Naive thymus-derived CD4-positive, alpha-beta T cell (primary cell): ENCODE measurements around the gene APOD. TPM values are rescaled to one million over a fixed set of nuclear protein-coding genes. Genes with fewer than 3 reads are reported as not detected.
A peak's percentile ranks its signal among the peaks of the same experiment; 100 is the strongest.

Source experiments
- ATAC-seq: fragments of 150-1000 bp; cut with Tn5 transposase; 2 replicates; pipeline ENCODE4 v1.10.0; 2021; ENCODE audit warnings: mild to moderate bottlenecking, moderate library complexity
- CTCF ChIA-PET: fragments of 350-600 bp; sonication (Branson Sonifier 250); formaldehyde crosslinking; loops from one replicate; lab custom pipeline; 2021; ENCODE audit warnings: antibody characterized with exemption; lab: Charles Lee
- POLR2A ChIA-PET: fragments of 350-600 bp; sonication (Branson Sonifier 250); formaldehyde crosslinking; loops from one replicate; lab custom pipeline; 2021; ENCODE audit warnings: antibody characterized with exemption, inconsistent platforms; lab: Charles Lee
- DNase-seq, 9 donors: peaks; one replicate each; pipeline versions ENCODE4 v3.0.0 to v3.0.0-alpha.2; 2020 to 2022; ENCODE audit warnings: mixed read lengths in 1 of 9
- H3K27ac ChIP-seq: one replicate; pipeline ENCODE4 v1.7.0; 2013; ENCODE audit warnings: mild to moderate bottlenecking, low read depth, low read length, moderate library complexity
- H3K27me3 ChIP-seq, 2 donors: one replicate each; pipeline ENCODE4 v1.7.0; 2013; ENCODE audit warnings: low read length in 2 of 2, mild to moderate bottlenecking in 2 of 2, moderate library complexity in 2 of 2; ENCODE audit not compliant: control insufficient read depth in 2 of 2, insufficient read depth in 2 of 2
- H3K36me3 ChIP-seq, 3 experiments: 1 replicate in 2 of 3; 2 replicates in 1 of 3; pipeline ENCODE4 v1.7.0; 2013; ENCODE audit warnings: low read length in 3 of 3, mild to moderate bottlenecking in 3 of 3, moderate library complexity in 1 of 3; ENCODE audit not compliant: insufficient read depth in 3 of 3, control insufficient read depth in 2 of 3
- H3K4me1 ChIP-seq, 2 donors: one replicate each; pipeline ENCODE4 v1.7.0; 2013; ENCODE audit warnings: low read length in 2 of 2, mild to moderate bottlenecking in 2 of 2, moderate library complexity in 1 of 2; ENCODE audit not compliant: control insufficient read depth in 2 of 2, insufficient read depth in 2 of 2
- H3K4me3 ChIP-seq: 2 replicates; pipeline ENCODE4 v1.7.0; 2013; ENCODE audit warnings: mild to moderate bottlenecking, low read length
- H3K9me3 ChIP-seq, 3 experiments: 1 replicate in 2 of 3; 2 replicates in 1 of 3; pipeline ENCODE4 v1.7.0; 2013; ENCODE audit warnings: low read length in 3 of 3; ENCODE audit not compliant: control insufficient read depth in 2 of 3
- H3K27ac Mint-ChIP-seq, 9 donors: one replicate each; pipeline ENCODE4 v1.8.0; 2020 to 2022; ENCODE audit warnings: mixed read lengths in 9 of 9, mild to moderate bottlenecking in 8 of 9, moderate library complexity in 5 of 9, inconsistent platforms in 2 of 9
- H3K27me3 Mint-ChIP-seq, 5 donors: one replicate each; pipeline ENCODE4 v1.8.0; 2021 to 2022; ENCODE audit warnings: mixed read lengths in 5 of 5, mild to moderate bottlenecking in 1 of 5
- H3K36me3 Mint-ChIP-seq, 5 donors: one replicate each; pipeline ENCODE4 v1.8.0; 2020 to 2022; ENCODE audit warnings: mixed read lengths in 5 of 5, mild to moderate bottlenecking in 3 of 5, inconsistent platforms in 1 of 5
- H3K4me1 Mint-ChIP-seq, 7 donors: one replicate each; pipeline ENCODE4 v1.8.0; 2020 to 2022; ENCODE audit warnings: mixed read lengths in 7 of 7, mild to moderate bottlenecking in 3 of 7, inconsistent platforms in 1 of 7
- H3K4me3 Mint-ChIP-seq, 10 donors: one replicate each; pipeline ENCODE4 v1.8.0; 2020 to 2022; ENCODE audit warnings: mild to moderate bottlenecking in 10 of 10, mixed read lengths in 10 of 10, moderate library complexity in 6 of 10, inconsistent platforms in 2 of 10
- H3K9me3 Mint-ChIP-seq, 11 donors: one replicate each; pipeline ENCODE4 v1.8.0; 2020 to 2022; ENCODE audit warnings: mixed read lengths in 11 of 11, mild to moderate bottlenecking in 4 of 11, inconsistent platforms in 1 of 11, moderate library complexity in 1 of 11
- intact Hi-C, 2 donors: fragments of 100-400 bp; cut with micrococcal nuclease; formaldehyde crosslinking; loops; one replicate each; pipeline ENCODE4 v1.15.1; 2023
- polyA plus RNA-seq, 2 donors: library from polyadenylated mRNA; unstranded; fragments of 300-500 nt; fragmentation: Illumina TruSeq; gene quantifications; one replicate each; pipeline ENCODE4 v1.2.3, GENCODE V29; 2021
- total RNA-seq, 6 experiments: library from RNA in 5 of 6; stranded (reverse) in 5 of 6; gene quantifications; 1 replicate in 5 of 6; 2 replicates in 1 of 6; pipeline ENCODE4 v1.2.3 and lab custom pipeline; 2021 to 2026

The APOD gene
- total and polyA plus RNA-seq, 7 experiments from 2014 or later, result 0.56 TPM; not detected in 6

DNA sequence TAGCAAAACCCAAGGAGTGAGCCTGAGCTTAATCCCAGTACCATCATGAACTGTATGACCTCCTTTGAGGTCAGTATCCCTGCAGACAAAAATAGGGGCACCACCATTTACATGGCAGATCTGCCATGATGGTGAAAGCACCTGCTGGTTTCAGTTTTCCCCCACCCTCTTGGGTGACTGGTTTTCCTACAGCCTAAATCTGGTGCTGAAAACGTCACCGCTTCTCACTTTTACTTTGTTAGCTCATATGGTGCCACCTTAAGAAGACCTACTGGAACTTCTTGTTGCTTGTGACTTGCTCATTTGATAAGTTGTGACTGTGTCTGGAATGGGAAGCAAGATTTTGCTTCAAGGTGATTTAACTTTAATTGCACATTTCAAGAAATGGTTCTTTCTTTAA is 45.7 kb downstream of the APOD start:
- peak overlapping the region; percentile 63 for H3K4me3 ChIP-seq
- no peaks in the 10 kb centered on the region for H3K9me3 ChIP-seq
- ChIA-PET POLR2A (interaction anchor here (0.7 to 10.9 kb wide), 7 partner anchors 11 to 268 kb away, joined by 3 to 224 read pairs (median 4); no protein-coding TSS in a partner anchor), CTCF (interaction anchor here (1.0 to 2.4 kb wide), 4 partner anchors 12 to 266 kb away, joined by 3 to 11 read pairs (median 4); partner anchors contain the start of gene XXYLT1)
- peak; percentile 61 for ATAC-seq
- H3K4me1 Mint-ChIP-seq, result peaks cover 50 to 81% (median 70%) of the 10 kb centered on the region in 7 donors
- H3K9me3 Mint-ChIP-seq, result no peaks in the 10 kb centered on the region
- H3K27ac Mint-ChIP-seq, result peak overlapping the region in 8 of 9 donors; percentile 24 to 99 (median 80)
- peak overlapping the region; percentile 98 for H3K27ac ChIP-seq
- peak overlapping the region; percentile 52 to 98 (median 92) for H3K4me3 Mint-ChIP-seq
- peak in 5 of 9 donors; percentile 33 to 78 (median 49) for DNase-seq
- H3K4me1 ChIP-seq, result peaks cover 36 to 65% of the 10 kb centered on the region in 2 donors
- H3K27me3 ChIP-seq, result no peaks in the 10 kb centered on the region
- H3K27me3 Mint-ChIP-seq, result no peaks in the 10 kb centered on the region
- intact Hi-C loops, result loop anchor here (1.0 to 10.0 kb wide), 4 partner anchors 9 to 1143 kb away; partner anchors contain the start of gene GP5 (in 1 of the 2)
- H3K36me3 ChIP-seq, result peaks cover 0 to 12% (median 6%) of the 10 kb centered on the region in 3 experiments
- H3K36me3 Mint-ChIP-seq, result peaks cover 0 to 34% (median 29%) of the 10 kb centered on the region in 5 donors

DNA sequence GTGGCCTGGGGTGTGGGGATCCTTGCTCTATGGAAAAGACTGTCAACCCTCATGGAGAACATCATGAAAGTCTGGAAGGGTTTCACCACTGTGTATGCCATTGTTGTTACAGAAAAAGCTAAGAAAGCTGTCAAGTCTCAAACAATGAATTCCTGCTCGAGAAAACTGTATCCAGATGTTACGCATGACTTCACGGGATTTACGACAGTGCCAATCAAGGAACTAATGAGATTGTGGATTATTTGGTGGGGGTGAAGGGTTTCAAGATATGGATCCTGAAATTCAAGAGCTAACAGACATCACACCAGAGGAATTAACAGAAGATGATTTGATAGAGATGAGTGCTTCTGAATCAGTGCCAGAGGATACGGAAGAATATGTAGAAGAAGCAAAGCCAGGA is 48.4 kb downstream of the APOD start:
- Histone ChIP-seq H3K27me3 (no peaks in the 10 kb centered on the region), H3K9me3 (no peaks in the 10 kb centered on the region), H3K4me1 (peaks cover 55 to 69% of the 10 kb centered on the region in 2 donors), H3K4me3 (no peak overlapping the region), H3K36me3 (peaks cover 0 to 6% (median 4%) of the 10 kb centered on the region in 3 experiments), H3K27ac (no peak overlapping the region)
- Mint-ChIP-seq H3K4me3 (peak overlapping the region in 9 of 10 donors; percentile 55 to 98 (median 74)), H3K4me1 (peaks cover 59 to 99% (median 91%) of the 10 kb centered on the region in 7 donors), H3K36me3 (peaks cover 0 to 28% (median 27%) of the 10 kb centered on the region in 5 donors), H3K27ac (peak overlapping the region in 8 of 9 donors; percentile 13 to 91 (median 70)), H3K9me3 (no peaks in the 10 kb centered on the region), H3K27me3 (no peaks in the 10 kb centered on the region)
- CTCF ChIA-PET, result interaction anchor here (0.7 to 1.1 kb wide), 2 partner anchors 17 to 264 kb away, joined by 3 read pairs; partner anchors contain the start of gene XXYLT1
- no peak for ATAC-seq
- intact Hi-C loops, result loop anchor here in 1 of 2 donors (1.0 to 10.0 kb wide), 2 partner anchors 8 to 1140 kb away; partner anchors contain the start of gene GP5
- POLR2A ChIA-PET, result interaction anchor here (1.0 to 4.0 kb wide), 3 partner anchors 9 to 276 kb away, joined by 3 to 15 read pairs (median 3); no protein-coding TSS in a partner anchor
- DNase-seq, result no peak

DNA sequence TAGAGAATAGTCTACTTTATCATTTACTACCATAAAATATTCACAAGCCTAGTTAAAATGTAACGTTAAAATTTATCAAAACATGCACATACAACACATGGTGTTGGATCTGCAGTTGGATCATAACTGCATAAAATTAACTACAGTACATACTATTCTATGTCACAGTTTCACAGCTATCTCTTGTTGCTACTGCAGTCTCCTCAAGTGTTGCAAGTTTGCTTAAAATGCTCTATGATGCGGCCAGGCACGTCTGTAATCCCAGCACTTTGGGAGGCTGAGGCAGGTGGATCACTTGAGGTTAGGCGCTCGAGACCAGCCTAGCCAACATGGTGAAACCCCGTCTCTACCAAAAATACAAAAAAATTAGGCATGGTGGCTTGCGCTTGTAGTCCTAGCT is 50.9 kb downstream of the APOD start:
- no peaks in the 10 kb centered on the region for H3K27me3 Mint-ChIP-seq
- peak overlapping the region in 9 of 10 donors; percentile 10 to 98 (median 68) for H3K4me3 Mint-ChIP-seq
- H3K27ac ChIP-seq, result peak overlapping the region; percentile 56
- peaks cover 44 to 98% (median 90%) of the 10 kb centered on the region in 7 donors for H3K4me1 Mint-ChIP-seq
- H3K4me1 ChIP-seq, result peaks cover 53 to 60% of the 10 kb centered on the region in 2 donors
- H3K4me3 ChIP-seq, result no peak overlapping the region
- peak overlapping the region in 8 of 9 donors; percentile 21 to 91 (median 62) for H3K27ac Mint-ChIP-seq
- no peaks in the 10 kb centered on the region for H3K9me3 ChIP-seq
- DNase-seq (no peak), ATAC-seq (no peak)
- ChIA-PET CTCF (interaction anchor here (0.8 to 2.0 kb wide), 4 partner anchors 11 to 326 kb away, joined by 3 to 8 read pairs (median 3); partner anchors contain the start of gene XXYLT1), POLR2A (interaction anchor here (1.3 to 4.0 kb wide), 3 partner anchors 10 to 18 kb away, joined by 3 to 21 read pairs (median 15); partner anchors contain the start of gene PPP1R2)
- H3K27me3 ChIP-seq, result no peaks in the 10 kb centered on the region
- H3K9me3 Mint-ChIP-seq, result no peaks in the 10 kb centered on the region
- intact Hi-C loops, result loop anchor here in 1 of 2 donors (1.0 to 10.0 kb wide), 3 partner anchors 7 to 1138 kb away; partner anchors contain the start of gene GP5
- peaks cover 4 to 29% (median 21%) of the 10 kb centered on the region in 5 donors for H3K36me3 Mint-ChIP-seq
- peaks cover 0 to 8% (median 5%) of the 10 kb centered on the region in 3 experiments for H3K36me3 ChIP-seq

DNA sequence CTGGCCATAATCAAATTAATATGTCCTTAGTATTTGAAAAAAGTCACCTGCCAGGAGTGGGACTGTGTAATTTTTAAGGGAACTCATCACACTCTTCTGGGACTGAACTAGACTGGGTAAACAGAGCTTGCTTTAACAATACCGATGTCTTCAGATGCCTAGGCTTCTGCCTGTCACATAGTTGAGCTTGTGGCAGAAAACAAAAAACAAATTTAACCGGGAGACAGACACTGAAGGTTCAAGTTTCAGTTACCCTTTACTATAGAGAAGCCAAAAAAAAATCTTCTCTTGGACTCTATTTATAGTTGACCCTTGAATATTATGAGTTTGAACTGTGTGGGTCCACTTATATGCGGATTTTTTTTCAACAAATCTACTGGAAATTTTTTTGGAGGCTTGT is 51.4 kb downstream of the APOD start:
- Mint-ChIP-seq H3K27me3 (no peaks in the 10 kb centered on the region), H3K4me3 (peak overlapping the region in 8 of 10 donors; percentile 23 to 98 (median 62)), H3K27ac (peak overlapping the region in 7 of 9 donors; percentile 56 to 91 (median 76)), H3K9me3 (no peaks in the 10 kb centered on the region), H3K4me1 (peaks cover 42 to 98% (median 90%) of the 10 kb centered on the region in 7 donors), H3K36me3 (peaks cover 4 to 34% (median 26%) of the 10 kb centered on the region in 5 donors)
- Histone ChIP-seq H3K27me3 (no peaks in the 10 kb centered on the region), H3K36me3 (peaks cover 0 to 8% (median 5%) of the 10 kb centered on the region in 3 experiments), H3K4me1 (peaks cover 49 to 60% of the 10 kb centered on the region in 2 donors), H3K27ac (peak overlapping the region; percentile 56), H3K4me3 (no peak overlapping the region), H3K9me3 (no peaks in the 10 kb centered on the region)
- intact Hi-C loops, result loop anchor here in 1 of 2 donors (1.0 to 10.0 kb wide), 2 partner anchors 8 to 1138 kb away; partner anchors contain the start of gene GP5
- ATAC-seq (no peak), DNase-seq (no peak)
- CTCF ChIA-PET, result interaction anchor here (1.4 to 2.0 kb wide), 2 partner anchors 261 to 327 kb away, joined by 3 to 8 read pairs; partner anchors contain the start of gene XXYLT1
- POLR2A ChIA-PET, result interaction anchor here (3.3 to 4.0 kb wide), 2 partner anchors 11 to 18 kb away, joined by 15 to 21 read pairs; partner anchors contain the start of gene PPP1R2

DNA sequence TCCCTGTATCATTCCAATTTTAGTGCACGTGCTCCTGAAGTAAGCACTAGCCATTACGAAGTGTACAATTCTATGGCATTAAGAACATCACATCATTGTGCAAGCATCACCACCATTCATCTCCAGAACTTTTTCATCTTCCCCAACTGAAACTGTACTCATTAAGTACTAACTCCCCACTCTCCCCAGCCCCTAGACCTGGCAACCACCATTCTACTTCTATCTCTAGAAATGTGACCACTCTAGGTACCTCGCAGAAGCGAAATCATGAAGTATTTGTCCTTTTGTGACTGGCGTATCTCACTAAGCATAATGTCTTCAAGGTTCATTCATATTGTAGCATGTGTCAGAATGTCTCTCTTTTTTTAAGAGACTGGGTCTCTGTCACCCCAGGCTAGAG is 52.1 kb downstream of the APOD start:
- no peaks in the 10 kb centered on the region for H3K9me3 ChIP-seq
- no peaks in the 10 kb centered on the region for H3K27me3 Mint-ChIP-seq
- H3K4me1 Mint-ChIP-seq, result peaks cover 42 to 95% (median 84%) of the 10 kb centered on the region in 7 donors
- peaks cover 0 to 8% (median 5%) of the 10 kb centered on the region in 3 experiments for H3K36me3 ChIP-seq
- ChIA-PET POLR2A (interaction anchor here (3.3 to 4.0 kb wide), 2 partner anchors 11 to 19 kb away, joined by 15 to 21 read pairs; partner anchors contain the start of gene PPP1R2), CTCF (interaction anchor here (0.6 kb wide), 1 partner anchor 318 kb away, joined by 3 read pairs; no protein-coding TSS in a partner anchor)
- DNase-seq (no peak), ATAC-seq (no peak)
- no peak overlapping the region for H3K4me3 ChIP-seq
- H3K4me3 Mint-ChIP-seq, result peak overlapping the region in 8 of 10 donors; percentile 21 to 98 (median 58)
- H3K36me3 Mint-ChIP-seq, result peaks cover 4 to 34% (median 26%) of the 10 kb centered on the region in 5 donors
- no peaks in the 10 kb centered on the region for H3K27me3 ChIP-seq
- intact Hi-C loops, result loop anchor here in 1 of 2 donors (1.0 to 10.0 kb wide), 2 partner anchors 9 to 1137 kb away; partner anchors contain the start of gene GP5
- H3K9me3 Mint-ChIP-seq, result no peaks in the 10 kb centered on the region
- H3K4me1 ChIP-seq, result peaks cover 45 to 60% of the 10 kb centered on the region in 2 donors
- peak overlapping the region; percentile 56 for H3K27ac ChIP-seq
- peak overlapping the region in 8 of 9 donors; percentile 12 to 91 (median 76) for H3K27ac Mint-ChIP-seq

DNA sequence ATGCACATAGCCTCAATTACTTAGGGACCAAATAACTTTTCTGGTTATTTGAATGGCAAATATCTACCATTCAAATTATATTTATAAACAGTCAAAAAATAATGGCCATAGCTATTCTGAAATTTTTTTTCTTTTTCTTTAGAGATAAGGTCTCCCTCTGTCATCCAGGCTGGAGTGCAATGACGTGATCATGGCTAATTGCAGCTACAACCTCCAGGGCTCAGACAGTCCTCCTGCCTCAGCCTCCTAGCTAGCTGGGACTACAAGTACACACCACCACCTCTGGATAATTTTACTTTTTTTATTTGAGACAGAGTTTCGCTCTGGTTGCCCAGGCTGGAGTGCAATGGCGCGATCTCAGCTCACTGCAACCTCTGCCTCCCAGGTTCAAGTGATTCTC is 57.2 kb downstream of the APOD start:
- DNase-seq, result no peak
- Mint-ChIP-seq H3K36me3 (peaks cover 9 to 37% (median 33%) of the 10 kb centered on the region in 5 donors), H3K9me3 (no peaks in the 10 kb centered on the region), H3K4me1 (peaks cover 29 to 93% (median 82%) of the 10 kb centered on the region in 7 donors), H3K27ac (peak overlapping the region in 7 of 9 donors; percentile 45 to 91 (median 76)), H3K27me3 (no peaks in the 10 kb centered on the region), H3K4me3 (peak overlapping the region in 2 of 10 donors; percentile 12 to 23)
- Histone ChIP-seq H3K4me1 (peaks cover 28 to 46% of the 10 kb centered on the region in 2 donors), H3K4me3 (no peak overlapping the region), H3K36me3 (peaks cover 11 to 18% (median 16%) of the 10 kb centered on the region in 3 experiments), H3K27ac (no peak overlapping the region), H3K27me3 (no peaks in the 10 kb centered on the region), H3K9me3 (no peaks in the 10 kb centered on the region)
- intact Hi-C loops, result no loop called here
- ChIA-PET CTCF (interaction anchor here (0.7 to 2.0 kb wide), 6 partner anchors 11 to 324 kb away, joined by 3 to 9 read pairs (median 3); partner anchors contain the start of gene XXYLT1), POLR2A (interaction anchor here (1.1 to 5.4 kb wide), 6 partner anchors 9 to 24 kb away, joined by 3 to 28 read pairs (median 4); partner anchors contain the start of gene PPP1R2)
- ATAC-seq, result no peak
